Hepatocyte (in vitro differentiated cells): ENCODE results near the gene RASA1.

Experiments used
- EZH2 ChIP-seq: fragments of 200-600 bp; sonication (generic); IDR thresholded peaks from 2 replicates; pipeline ENCODE4 v1.6.1; 2016; ENCODE audit warnings: antibody characterized with exemption, mild to moderate bottlenecking, borderline replicate concordance
- EZH2phosphoT487 ChIP-seq: fragments of 200-600 bp; sonication (generic); IDR thresholded peaks from one replicate; pipeline ENCODE4 v1.6.1; 2018; ENCODE audit warnings: antibody characterized with exemption, mild to moderate bottlenecking, low read depth, moderate library complexity; ENCODE audit not compliant: unreplicated experiment, severe bottlenecking
- TF ChIP-seq, protein P1 (sequence below): fragments of 200-600 bp; sonication (generic); IDR thresholded peaks from 2 replicates; pipeline ENCODE4 v1.5.1; 2016; ENCODE audit warnings: antibody characterized with exemption, mild to moderate bottlenecking; ENCODE audit not compliant: poor library complexity

DNA sequence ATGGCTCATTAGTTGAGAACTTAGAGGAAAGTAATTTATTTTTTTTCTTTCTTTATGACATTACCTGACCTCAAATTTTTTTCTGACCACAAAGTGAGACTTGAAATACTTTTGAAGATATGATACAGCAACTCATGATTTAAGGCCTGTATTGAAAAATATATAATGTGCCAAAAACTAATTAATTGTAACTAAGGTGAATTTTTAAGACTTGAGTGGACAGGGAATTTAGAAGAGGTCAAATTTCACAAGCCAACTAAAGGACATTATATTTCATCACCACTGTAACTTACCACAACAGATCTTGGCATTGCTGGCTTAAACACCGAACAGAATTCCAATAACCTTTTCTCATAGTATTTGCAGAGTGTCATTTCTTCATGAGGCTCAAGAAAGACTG is 143.2 kb downstream of the RASA1 start:
- TF ChIP-seq EZH2 = no peak
- TF ChIP-seq, protein P1, sequence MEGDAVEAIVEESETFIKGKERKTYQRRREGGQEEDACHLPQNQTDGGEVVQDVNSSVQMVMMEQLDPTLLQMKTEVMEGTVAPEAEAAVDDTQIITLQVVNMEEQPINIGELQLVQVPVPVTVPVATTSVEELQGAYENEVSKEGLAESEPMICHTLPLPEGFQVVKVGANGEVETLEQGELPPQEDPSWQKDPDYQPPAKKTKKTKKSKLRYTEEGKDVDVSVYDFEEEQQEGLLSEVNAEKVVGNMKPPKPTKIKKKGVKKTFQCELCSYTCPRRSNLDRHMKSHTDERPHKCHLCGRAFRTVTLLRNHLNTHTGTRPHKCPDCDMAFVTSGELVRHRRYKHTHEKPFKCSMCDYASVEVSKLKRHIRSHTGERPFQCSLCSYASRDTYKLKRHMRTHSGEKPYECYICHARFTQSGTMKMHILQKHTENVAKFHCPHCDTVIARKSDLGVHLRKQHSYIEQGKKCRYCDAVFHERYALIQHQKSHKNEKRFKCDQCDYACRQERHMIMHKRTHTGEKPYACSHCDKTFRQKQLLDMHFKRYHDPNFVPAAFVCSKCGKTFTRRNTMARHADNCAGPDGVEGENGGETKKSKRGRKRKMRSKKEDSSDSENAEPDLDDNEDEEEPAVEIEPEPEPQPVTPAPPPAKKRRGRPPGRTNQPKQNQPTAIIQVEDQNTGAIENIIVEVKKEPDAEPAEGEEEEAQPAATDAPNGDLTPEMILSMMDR = no peak
- no peak for TF ChIP-seq EZH2phosphoT487
